Activated T-cell treated with anti-CD3 and anti-CD28 coated beads for 4 hours (primary cell): ENCODE measurements around the gene DNAH5.

Experiments used
- DNase-seq: peaks from one replicate; pipeline ENCODE4 v3.0.0-alpha.2; 2020

The DNAH5 gene

DNA sequence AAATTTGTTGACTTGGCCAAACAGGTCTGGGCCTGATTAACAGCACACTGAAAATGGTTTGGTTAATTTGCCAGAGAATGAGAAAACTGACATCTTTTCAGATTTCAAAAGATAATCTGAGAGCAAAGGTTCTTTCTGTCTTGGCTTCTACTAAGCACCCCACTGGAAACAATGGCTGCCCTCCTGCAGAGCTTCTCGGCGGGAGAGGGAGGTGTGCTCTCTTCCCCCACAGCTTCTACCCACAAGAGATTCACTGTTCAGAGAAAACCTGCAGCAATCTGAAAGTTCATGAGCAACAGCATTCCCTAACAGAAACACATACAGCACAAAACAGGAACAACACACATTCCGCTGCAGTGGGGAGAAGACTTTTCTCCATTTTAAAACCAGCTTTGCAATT, 3.0 kb downstream of the DNAH5 start:
- no peak for DNase-seq

DNA sequence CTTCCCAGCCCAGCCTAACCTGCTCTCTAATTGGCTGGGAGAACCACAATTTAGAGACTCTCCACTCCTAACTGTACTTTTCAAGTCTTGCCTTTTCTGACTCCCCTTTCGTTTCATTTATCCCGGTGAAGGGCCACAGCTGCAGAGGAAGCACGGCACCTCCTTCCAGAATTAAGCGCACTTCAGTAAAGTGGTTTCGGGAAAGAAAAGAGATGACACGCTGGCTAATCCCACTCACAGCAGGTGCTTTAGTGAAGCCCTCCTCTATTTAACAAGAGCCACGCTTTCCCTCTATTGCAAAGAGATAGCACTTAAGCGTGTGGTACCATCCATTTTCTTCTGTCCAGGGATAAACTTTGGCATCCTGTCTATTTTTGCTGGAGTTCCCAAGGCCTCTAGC, 4.8 kb downstream of the DNAH5 start:
- no peak for DNase-seq

DNA sequence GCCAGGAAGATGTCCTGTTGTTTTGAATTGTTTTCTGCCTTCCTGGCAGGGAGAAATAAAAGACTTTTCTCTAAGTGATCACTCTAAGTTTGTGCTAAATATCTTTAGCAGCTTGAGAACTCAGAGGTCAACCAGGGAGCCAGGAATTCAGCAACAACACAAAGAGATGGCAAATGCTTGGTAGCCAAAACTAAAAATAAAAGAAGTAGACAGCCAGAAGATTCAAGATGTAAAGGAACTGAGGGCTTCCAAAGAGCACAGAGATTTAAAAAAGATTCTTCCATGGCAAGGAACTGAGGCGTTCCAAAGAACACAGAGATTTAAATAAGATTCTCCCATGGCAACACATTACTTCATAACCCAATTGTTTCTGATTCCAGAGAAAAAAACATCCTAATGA, 9.6 kb downstream of the DNAH5 start:
- no peak for DNase-seq

DNA sequence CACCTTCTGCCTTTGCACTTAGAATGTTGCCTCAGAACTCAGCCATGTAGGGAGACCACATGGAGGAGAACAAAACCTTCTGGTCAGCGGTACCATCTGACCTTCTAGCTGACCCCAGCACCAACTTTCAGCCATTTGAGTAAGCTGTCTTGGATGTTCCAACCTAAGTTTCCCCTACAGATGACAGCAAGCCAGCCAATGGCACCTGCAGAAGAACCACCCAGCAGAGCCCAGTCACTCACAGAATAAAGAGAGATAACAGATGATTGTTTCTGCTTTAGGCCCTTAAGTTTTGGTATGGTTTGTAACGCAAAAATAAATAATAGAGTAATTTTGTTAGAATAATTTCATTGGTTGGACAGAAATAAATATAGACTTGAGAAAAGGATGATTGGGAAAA, 10.4 kb downstream of the DNAH5 start:
- no peak for DNase-seq

DNA sequence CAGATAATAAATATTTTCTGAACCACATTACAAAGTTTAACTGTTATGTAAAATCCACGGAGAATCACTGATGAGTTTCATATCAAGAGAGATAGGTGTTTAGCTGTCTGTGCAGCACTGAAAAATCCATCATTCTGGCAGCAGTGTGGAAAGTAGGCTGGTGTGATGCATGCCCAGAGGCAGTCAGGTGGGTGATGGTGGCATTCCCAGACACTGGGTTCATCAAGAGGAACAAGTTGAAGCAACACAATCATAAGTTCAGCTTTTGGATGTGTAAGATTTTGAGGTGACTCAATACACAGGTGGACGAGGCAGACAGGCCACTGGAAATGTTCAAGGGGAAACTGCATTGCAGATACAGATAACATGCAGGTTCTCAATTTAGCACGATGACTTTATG, 11.9 kb downstream of the DNAH5 start:
- DNase-seq: no peak

DNA sequence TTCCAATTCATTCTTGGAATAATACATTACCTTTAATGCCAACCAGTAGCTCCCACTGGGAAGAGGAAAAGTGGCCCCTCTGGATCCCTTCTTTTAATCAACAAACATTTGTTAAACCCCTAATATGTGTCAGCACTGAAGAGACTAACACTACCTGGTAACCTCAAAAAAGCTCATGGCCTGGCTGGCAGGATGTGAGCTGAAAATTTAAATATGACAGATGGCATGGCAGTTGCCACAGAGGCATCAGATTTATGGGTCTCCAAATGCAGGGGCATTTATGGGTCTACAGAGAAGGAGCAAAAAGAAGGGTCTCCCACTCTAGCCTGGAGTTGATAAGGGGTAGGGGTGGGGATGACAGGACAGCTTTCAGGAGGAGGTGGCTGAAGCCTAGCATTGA, 12.5 kb downstream of the DNAH5 start:
- DNase-seq: no peak

DNA sequence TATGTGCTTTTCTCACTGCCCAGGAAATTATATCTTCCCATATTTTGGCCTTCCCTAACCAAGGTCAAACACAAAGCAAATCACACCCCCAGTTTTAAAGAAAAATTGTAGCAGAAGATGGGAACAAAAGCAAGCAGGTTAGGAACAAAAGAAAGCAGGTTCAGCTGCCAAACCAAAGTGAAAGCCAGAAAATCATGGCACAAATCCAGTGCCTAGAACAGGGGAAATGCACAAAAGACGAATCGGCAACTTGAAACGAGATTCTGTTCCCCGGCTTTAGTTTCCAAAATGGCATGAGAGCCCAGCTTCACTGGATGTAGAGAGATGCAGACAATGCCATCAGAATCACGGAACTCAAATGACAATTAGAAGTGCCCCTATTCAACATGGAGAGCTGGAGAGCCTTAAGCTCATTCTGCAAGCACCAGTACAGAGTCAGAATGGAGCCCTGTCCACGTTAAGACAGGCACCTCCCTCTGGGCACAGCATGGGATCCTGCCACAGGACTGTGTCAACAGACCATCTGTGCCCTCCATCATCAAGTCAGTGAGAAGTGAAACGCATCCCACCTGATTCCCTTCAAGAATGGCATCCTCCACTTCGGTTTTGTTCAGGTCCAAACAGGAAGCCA, 13.8 kb downstream of the DNAH5 start:
- no peak for DNase-seq

DNA sequence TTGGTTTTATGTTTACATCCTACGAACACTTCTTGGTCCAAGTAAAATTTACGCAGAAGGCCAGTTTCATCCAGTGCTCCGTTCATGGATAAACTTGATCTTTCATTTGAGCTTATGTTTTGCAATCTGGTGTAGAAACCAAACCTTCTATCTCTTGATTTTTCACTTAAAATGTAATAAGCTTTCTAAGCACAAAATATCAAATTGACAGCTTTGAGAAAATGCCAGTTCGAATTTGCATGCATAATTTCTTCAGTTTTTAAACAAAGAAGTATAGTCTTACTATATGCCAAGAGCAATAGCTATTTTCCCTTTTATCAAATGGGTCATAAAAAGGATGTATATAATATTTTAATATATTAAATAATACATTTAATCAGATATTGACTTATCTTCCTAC, 17.8 kb downstream of the DNAH5 start:
- no peak for DNase-seq

DNA sequence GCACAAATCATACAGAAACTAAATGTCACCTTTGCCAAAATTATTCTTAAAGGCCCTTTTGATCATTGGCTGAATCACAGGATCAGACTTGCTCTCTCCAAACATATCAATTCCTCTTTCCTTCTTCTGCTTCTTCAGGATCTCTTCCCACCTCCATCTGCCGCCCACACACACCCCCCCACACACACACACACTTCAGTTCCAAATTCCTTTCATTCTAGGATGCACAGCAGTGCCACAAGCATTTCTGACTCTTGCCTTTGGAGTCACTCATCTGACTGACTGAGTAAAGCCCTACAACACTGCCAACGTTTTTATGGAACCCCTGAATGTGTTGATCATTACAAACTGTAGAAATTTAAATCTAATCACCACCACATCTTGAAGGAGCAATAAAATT, 22.9 kb downstream of the DNAH5 start:
- no peak for DNase-seq

DNA sequence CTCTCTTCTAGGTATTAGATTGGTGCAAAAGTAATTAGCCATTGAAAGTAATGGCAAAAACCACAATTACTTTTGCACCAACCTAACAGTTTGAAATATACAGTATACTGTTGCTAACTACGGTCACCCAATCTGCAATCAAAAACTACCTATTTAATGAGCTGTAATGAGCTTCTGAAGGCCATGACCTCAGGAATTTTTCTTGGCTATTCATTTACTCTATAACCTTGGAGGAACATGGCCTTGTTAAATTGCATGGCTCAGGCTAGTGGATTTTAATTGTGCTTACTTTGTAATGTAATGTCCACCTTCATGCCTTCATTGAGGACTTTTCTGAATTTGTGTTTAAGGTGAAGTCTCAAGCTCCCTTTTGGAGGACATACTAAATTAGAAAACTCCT, 24.7 kb downstream of the DNAH5 start:
- no peak for DNase-seq

DNA sequence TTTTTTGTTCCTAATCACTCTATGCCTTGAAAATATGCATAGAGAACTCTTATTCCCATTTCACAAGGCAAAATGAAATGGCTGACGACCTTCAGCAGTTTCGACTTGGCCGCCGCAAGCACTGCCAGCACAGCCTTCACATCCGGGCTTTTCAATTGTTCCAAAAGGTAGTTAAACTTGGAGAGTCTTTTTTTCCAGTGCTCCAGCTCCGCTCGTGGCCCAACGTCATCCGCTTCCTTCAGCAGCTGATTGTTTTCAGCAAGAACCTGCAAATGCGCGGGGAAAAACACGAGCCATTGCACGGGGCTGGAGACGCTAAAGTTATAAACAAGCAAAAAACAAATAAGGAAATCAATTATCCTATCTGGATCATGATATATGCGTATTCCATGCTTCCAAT, 25.4 kb downstream of the DNAH5 start:
- DNase-seq: no peak

DNA sequence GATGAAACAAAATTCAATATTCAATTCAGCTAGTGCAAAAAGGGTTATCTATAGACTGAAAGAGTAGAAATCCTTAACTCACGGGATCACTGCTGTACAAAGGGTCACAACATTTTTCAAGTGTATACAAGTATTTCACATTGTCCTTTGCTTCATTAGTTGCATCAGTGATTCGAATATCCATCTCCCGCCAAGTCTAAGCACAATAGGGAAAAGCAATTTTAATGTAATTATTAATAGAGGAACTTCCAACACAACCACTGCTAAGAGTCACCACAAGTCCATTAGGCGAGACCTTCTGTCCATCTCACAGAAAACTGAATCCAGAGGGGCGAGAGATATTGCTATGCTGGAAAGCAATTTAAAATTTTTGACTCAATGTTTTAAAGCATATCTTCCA, 27.4 kb downstream of the DNAH5 start:
- DNase-seq: no peak

DNA sequence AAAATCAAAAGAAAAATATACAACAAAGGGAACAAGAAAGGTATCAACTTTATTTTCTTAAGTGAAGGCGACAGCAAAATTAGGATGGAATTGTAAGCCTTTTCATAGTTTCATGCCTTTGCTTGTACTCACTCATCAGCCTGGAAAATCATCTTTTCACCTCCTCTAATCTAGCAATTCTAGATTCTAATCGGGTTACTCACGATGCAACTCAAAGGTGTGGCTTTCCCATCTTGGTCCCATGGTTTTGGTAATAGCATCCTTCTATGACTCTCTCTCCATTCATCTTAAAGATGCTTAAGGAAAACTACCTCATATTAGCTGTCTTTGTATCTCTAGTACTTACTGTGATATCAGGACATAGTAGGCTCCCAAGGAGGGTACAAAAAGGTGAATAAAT, 30.5 kb downstream of the DNAH5 start:
- DNase-seq: no peak

DNA sequence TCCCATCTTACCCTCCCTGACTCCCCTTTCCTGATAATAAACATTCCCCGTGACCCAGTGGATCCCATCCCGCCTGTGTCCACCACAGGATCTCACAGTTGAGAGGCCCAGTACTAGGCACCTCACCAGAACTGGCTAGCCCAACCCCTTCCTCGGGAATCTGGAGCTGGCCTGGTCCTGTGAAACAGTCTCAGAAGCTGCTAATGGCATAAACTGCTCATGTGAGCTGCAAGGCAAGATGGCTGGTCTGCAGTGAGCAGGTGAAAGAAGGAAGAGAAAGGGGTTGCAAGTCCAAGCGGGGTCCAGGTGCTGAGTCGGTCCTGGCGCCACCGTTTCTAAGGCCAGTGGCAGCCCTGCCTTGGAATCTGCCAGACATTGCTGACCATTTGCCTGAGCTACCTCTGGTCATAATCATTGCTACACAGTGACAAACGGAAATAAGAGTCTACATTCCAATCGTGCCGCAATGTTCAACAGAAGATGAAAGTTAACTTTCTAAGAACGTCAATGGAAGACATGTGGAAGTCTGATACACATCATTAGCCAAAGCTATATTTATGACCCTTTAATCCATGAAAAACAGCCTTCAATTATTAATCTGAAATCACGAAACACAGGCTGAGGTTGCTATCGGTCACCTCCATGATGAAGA, 33.7 kb downstream of the DNAH5 start:
- no peak for DNase-seq

DNA sequence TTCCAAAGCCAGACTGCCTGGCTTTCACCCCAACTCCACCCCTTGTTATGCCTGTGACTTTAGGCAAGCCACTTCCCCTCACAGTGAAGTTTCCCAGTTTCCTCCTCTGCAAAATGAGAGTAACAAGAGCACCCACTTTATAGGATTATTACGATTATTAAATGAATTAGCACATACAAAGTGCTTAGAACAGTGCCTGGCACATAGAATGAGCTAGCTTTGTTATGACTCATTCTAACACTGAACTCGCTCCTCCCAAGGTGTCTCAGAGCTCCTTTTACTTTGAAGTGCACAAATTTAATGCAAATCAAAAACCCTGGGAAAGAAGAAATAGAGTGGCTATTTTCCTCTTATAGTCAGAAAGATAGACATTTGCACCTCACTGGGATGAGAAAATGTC, 34.3 kb downstream of the DNAH5 start:
- DNase-seq: no peak

DNA sequence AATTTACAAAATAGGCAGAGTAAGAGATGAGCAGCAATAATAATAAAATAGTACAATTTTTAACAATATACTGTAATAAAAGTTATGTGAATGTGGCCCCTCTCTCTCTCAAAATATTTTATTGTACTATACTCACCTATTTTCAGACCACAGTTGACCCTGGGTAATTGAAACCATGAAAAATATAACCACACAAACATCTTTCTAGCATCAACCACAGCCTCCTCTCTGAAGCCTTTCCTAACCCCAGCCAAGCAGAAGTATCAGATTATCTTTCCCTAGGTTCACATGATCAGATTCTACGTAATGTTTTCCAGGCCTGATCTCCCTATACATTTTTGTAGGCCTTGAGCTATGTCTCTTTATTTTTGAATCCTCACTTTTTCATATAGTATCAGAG, 35.2 kb downstream of the DNAH5 start:
- no peak for DNase-seq

DNA sequence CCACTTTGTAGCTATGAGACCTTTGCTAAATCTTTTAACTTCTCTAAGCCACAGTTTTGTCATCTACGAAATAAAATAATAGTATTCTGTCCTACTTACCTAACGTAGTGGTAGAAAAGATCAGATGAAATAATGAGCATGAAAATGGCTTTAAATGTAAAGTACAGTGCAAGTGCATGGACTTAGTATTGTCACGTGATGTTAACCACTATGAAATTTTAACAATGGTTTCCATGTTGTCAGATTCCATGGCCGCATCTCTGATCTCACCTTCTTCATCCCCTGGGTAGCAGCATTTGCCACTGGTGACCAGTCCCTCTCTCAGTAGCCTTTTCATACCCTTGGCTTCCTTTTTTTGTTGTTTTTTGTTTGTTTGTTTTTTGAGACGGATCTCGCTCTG, 45.9 kb downstream of the DNAH5 start:
- DNase-seq: no peak

DNA sequence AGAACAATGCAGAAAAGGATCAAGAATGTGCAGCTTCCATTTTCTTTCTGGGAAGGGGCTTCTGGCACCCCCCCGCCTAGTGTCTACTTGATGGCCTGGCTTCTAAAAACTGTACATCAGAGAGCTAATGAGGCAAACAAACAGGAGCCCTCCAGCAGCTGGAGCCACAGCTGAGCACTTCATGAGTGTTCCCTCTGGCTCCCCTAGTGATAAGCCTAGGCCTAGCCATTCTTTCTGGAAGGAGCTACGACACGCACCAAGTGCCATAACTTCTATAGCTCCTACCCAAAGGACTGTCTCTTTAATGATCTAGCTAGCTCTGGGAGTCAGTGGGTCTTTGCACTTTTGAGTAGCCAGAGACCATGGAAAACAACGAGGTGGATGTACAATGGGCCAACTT, 66.1 kb downstream of the DNAH5 start:
- DNase-seq: no peak

DNA sequence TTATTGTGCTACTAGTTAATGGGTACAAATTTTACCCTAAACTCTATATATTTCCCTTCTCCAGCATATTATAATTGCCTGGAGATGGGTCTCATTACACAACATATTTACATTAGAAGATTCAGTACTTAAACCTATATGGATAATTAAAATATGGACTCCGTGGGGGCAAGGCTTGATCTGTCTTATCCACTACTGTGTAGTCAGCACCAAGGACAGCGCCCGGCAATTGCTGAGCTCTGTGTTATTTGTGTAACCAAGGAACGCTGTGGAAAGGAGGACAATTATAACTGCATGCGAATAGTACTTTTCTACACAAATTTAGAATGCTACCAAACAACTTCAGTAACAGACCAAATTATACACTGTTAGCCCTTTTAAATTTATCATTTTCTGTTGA, 77.7 kb downstream of the DNAH5 start:
- DNase-seq: no peak

DNA sequence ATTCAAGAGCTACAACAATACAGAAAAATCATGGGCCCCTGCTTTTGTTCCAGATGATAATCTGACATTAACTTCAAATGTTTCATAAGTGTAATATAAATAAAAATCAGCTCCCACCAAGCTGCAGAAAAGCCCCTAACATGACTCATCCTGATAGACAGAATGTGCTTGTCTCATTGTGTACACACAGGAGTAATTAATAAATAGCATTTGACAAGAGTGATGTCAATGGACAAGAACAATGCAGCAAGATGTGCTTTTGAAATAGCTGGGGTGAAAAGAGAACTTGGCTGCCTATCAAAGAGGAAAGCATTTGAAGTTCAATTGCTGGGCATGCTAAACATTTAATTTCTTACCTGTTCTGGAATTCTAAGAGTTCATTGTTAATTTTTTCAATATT, 79.2 kb downstream of the DNAH5 start:
- DNase-seq: no peak

DNA sequence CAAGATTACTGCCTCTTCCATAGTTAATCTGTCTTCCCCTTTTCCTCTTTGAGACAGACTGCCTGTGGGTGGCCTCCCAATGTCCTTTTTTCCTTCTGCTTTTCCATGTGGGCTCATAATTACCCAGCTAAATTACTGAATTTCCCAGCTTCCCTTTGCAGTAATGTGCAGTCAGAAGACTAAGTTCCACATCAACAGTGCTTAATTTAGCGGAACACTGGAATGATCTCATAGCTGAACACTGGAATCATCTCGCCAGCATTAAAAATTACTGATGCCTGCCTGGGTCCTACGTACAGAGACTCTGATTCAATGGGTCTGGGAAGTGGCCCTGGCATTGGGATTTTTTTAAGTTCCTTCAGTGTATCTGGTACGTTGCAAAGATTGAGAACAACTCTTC, 84.3 kb downstream of the DNAH5 start:
- DNase-seq: no peak

DNA sequence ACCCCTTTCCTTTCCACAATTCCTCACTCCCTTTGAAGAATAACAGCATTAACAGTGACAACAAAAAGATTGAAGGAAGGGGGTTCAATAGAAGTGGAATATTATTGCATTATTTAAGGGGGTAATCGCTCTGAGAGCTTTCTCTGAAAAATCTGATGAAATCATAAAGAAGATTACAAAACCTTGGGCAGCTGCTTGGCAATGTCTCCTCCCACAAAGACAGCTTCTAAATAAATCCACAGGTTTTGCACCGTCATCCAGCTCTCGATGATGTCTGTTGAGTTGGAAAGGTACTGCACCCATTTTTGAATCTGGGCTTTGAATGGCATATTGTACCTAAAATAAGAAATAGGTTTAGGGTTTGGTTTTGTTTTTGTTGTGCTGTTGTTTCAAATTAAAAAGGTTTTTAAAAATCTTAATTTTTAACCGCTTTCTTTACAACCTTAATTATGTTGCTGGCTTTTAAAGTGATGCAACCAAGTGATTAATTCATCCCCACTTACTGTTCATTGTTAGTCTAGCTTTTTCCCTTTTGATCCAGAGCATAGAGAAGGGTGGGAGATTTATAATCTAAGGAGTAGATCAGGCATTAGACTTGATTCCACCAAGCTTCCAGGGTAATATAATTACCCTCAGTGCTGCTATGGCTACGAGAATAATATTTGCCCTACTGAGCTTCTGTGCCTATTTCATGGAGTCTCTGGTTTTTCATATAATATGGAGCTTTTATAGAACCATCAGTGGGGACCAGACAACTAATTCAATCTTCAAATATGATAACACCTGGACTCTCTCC, 85.0 kb downstream of the DNAH5 start:
- DNase-seq: no peak

DNA sequence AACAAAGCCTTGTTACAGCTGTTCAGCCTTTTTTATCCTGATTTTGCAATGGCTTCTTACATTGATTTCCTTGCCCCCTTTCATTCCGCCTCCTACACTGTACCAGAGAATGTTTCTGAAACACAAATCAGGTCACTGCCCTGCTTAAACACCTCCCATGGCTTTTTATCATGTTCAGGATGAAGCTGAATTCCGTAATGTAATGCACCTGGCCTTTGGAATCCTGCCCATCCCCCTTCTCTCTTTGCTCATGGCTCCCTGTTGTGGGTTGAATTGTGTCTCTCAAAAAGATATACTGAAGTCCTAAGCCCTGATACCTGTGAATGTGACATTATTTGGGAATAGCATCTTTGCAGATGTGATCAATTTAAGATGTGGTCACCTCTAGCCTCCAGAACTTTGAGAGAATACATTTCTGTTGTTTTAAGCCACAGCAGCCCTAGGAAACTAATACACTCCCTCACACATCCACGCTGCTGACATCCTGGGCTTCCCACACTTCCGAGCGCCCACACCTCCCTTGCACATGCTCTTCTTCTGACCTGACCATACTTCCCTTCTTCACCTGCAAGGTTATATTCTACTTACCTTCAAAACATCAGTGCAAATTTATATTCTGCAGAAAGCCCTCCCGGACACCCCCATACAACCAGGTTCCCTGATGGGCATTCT, 101.2 kb downstream of the DNAH5 start:
- DNase-seq: no peak

DNA sequence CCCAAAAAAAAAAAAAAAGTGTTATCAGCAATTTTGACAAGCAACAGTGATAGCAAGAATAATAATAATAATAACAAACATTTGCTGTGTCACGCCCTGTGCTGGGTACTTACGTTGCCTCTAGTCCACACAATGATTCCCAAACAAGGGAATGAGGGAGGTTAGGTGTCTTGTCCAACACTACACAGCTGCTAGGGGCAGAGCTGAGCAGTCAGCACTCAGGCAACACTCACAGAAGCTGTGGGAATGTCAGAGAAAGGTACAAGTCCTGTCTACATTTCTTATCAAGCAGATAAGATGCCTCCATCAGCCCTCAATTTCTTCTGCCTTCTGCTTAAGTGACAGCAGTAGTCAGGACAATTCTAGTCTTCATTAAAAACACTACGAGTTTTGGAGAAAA, 111.0 kb downstream of the DNAH5 start:
- no peak for DNase-seq
